ENCODE data around the gene SSR4.

The SSR4 gene

GRCh38 chrX:153772316-153773217, 21.9 kb upstream of the SSR4 start:
- no peak for DNase-seq (ENCODE audit: low read depth in 1 of 2, low spot score in 1 of 2)
- TF ChIP-seq JUND (IDR thresholded peaks at IDR 0.05; ENCODE audit: low read depth): no peak
- in situ Hi-C loops (cut with HindIII; ENCODE audit: low pct_unique_long_range_greater_than_20kb, low sequenced_read_pairs): no loop called here

GRCh38 chrX:153773218-153773611, 21.3 kb upstream of the SSR4 start:
- in situ Hi-C loops (cut with HindIII; ENCODE audit: low pct_unique_long_range_greater_than_20kb, low sequenced_read_pairs): no loop called here
- DNase-seq (ENCODE audit: low read depth in 1 of 2, low spot score in 1 of 2): no peak
- TF ChIP-seq JUND (IDR thresholded peaks at IDR 0.05; ENCODE audit: low read depth): no peak

- in situ Hi-C loops (cut with HindIII; ENCODE audit: low pct_unique_long_range_greater_than_20kb, low sequenced_read_pairs): no loop called here
Observed at GRCh38 chrX:153773741-153774575, 20.5 kb upstream of the SSR4 start.

GRCh38 chrX:153774576-153775292, 19.7 kb upstream of the SSR4 start:
- no peak for TF ChIP-seq JUND (IDR thresholded peaks at IDR 0.05; ENCODE audit: low read depth)
- in situ Hi-C loops (cut with HindIII; ENCODE audit: low pct_unique_long_range_greater_than_20kb, low sequenced_read_pairs): no loop called here
- no peak for DNase-seq (ENCODE audit: low read depth in 1 of 2, low spot score in 1 of 2)

More at GRCh38 chrX:153773741-153774575, 20.5 kb upstream of the SSR4 start:
- no peak for DNase-seq (ENCODE audit: low read depth in 1 of 2, low spot score in 1 of 2)
- no peak for TF ChIP-seq JUND (IDR thresholded peaks at IDR 0.05; ENCODE audit: low read depth)

- in situ Hi-C loops (cut with HindIII; ENCODE audit: low pct_unique_long_range_greater_than_20kb, low sequenced_read_pairs): no loop called here
- no peak for DNase-seq (ENCODE audit: low read depth in 1 of 2, low spot score in 1 of 2)
- no peak for TF ChIP-seq JUND (IDR thresholded peaks at IDR 0.05; ENCODE audit: low read depth)
Observed at GRCh38 chrX:153775293-153776119, 19.0 kb upstream of the SSR4 start.

GRCh38 chrX:153776120-153776599, 18.3 kb upstream of the SSR4 start:
- no peak for DNase-seq (ENCODE audit: low read depth in 1 of 2, low spot score in 1 of 2)
- in situ Hi-C loops (cut with HindIII; ENCODE audit: low pct_unique_long_range_greater_than_20kb, low sequenced_read_pairs): no loop called here
- no peak for TF ChIP-seq JUND (IDR thresholded peaks at IDR 0.05; ENCODE audit: low read depth)

GRCh38 chrX:153776611-153777045, 17.8 kb upstream of the SSR4 start:
- in situ Hi-C loops (cut with HindIII; ENCODE audit: low pct_unique_long_range_greater_than_20kb, low sequenced_read_pairs): no loop called here

GRCh38 chrX:153777261-153778090, 17.0 kb upstream of the SSR4 start:
- no peak for TF ChIP-seq JUND (IDR thresholded peaks at IDR 0.05; ENCODE audit: low read depth)
- in situ Hi-C loops (cut with HindIII; ENCODE audit: low pct_unique_long_range_greater_than_20kb, low sequenced_read_pairs): no loop called here
- DNase-seq (ENCODE audit: low read depth in 1 of 2, low spot score in 1 of 2): no peak

More at GRCh38 chrX:153776611-153777045, 17.8 kb upstream of the SSR4 start:
- no peak for DNase-seq (ENCODE audit: low read depth in 1 of 2, low spot score in 1 of 2)
- no peak for TF ChIP-seq JUND (IDR thresholded peaks at IDR 0.05; ENCODE audit: low read depth)

GRCh38 chrX:153778181-153778580, 16.3 kb upstream of the SSR4 start:
- TF ChIP-seq JUND (IDR thresholded peaks at IDR 0.05; ENCODE audit: low read depth): no peak
- in situ Hi-C loops (cut with HindIII; ENCODE audit: low pct_unique_long_range_greater_than_20kb, low sequenced_read_pairs): no loop called here
- no peak for DNase-seq (ENCODE audit: low read depth in 1 of 2, low spot score in 1 of 2)

- no peak for DNase-seq (ENCODE audit: low read depth in 1 of 2, low spot score in 1 of 2)
- TF ChIP-seq JUND (IDR thresholded peaks at IDR 0.05; ENCODE audit: low read depth): no peak
- in situ Hi-C loops (cut with HindIII; ENCODE audit: low pct_unique_long_range_greater_than_20kb, low sequenced_read_pairs): no loop called here
Observed at GRCh38 chrX:153778684-153779101, 15.8 kb upstream of the SSR4 start.
